Adrenal gland (tissue), 12 donors: Measurements from ENCODE around the gene ARHGAP12. TPM values are rescaled to one million over a fixed set of nuclear protein-coding genes. Genes with fewer than 3 reads are reported as not detected.

ENCODE experiments used
- DNase-seq, 7 donors: peaks; one replicate each; pipeline ENCODE4 v3.0.0-alpha.2; 2019 to 2020
- H3K27ac ChIP-seq, 5 donors: fragments of 200-600 bp; sonication (generic) in 4 of 5; 1 replicate in 3 of 5; 2 replicates in 2 of 5; pipeline versions ENCODE4 v1.5.1 to v1.8.0; 2016 to 2020; ENCODE audit warnings: mild to moderate bottlenecking in 1 of 5
- H3K27me3 ChIP-seq: fragments of 200-600 bp; 2 replicates; pipeline ENCODE4 v1.8.0; 2021
- H3K36me3 ChIP-seq, 2 donors: fragments of 200-600 bp; replicated peaks in 1 of 2; 1 replicate in 1 of 2; 2 replicates in 1 of 2; pipeline versions ENCODE4 v1.5.1 to v1.8.0; 2018 to 2022
- H3K4me1 ChIP-seq, 2 donors: fragments of 200-600 bp; replicated peaks in 1 of 2; 1 replicate in 1 of 2; 2 replicates in 1 of 2; pipeline versions ENCODE4 v1.5.1 to v1.8.0; 2018 to 2021
- H3K4me3 ChIP-seq, 4 donors: fragments of 200-600 bp; sonication (generic) in 3 of 4; one replicate each; pipeline ENCODE4 v1.5.1; 2016 to 2018
- H3K9me3 ChIP-seq, 3 donors: fragments of 200-600 bp; sonication (generic) in 1 of 3; replicated peaks in 1 of 3; 1 replicate in 2 of 3; 2 replicates in 1 of 3; pipeline versions ENCODE4 v1.5.1 to v1.8.0; 2016 to 2021
- POLR2A ChIP-seq, 2 donors: fragments of 450-650 bp; IDR thresholded peaks; one replicate each; pipeline ENCODE4 v1.6.1; 2017; ENCODE audit warnings: antibody characterized with exemption in 2 of 2, mild to moderate bottlenecking in 2 of 2, moderate library complexity in 1 of 2
- WGBS, 4 donors: extraction: QIAGEN DNeasy Blood & Tissue Kit in 2 of 4; methylation state at CpG; one replicate each; pipeline versions ENCODE4 v1.1.5 to v1.1.7; 2013 to 2017; 5-methylcytosine and 5-hydroxymethylcytosine counted together
- intact Hi-C, 2 donors: fragments of 100-400 bp; cut with DNase I; formaldehyde crosslinking; loops; one replicate each; pipeline versions ENCODE4 v1.14.1 to v1.15.0; 2022 to 2023
- polyA plus RNA-seq, 3 donors: library from polyadenylated mRNA; stranded (reverse); fragments of 200-250 nt in 2 of 3; fragments of 350-450 nt in 1 of 3; fragmentation: Illumina TruSeq in 1 of 3; extraction: RNeasy Lipid Tissue Mini Kit (QIAGEN cat#74804) in 1 of 3; gene quantifications; one replicate each; pipeline ENCODE4 v1.2.3, GENCODE V29; 2013 to 2014
- total RNA-seq, 9 donors: library from RNA; depleted of rRNA in 4 of 9; stranded (reverse); fragments of >200 nt in 4 of 9; fragments of 120-200 nt in 1 of 9; fragmentation: NEBNext Ultra II Directional in 1 of 9; extraction: Animal tissue kit (Norgen Biotek cat#: 25700) in 1 of 9; gene quantifications; one replicate each; pipeline versions ENCODE4 v1.1.0 to v1.2.4, GENCODE V29; 2013 to 2023
- TF ChIP-seq, protein P1 (sequence below), 6 experiments: fragments of 450-650 bp in 4 of 6; fragments of 200-600 bp in 2 of 6; sonication (generic) in 1 of 6; IDR thresholded peaks; 1 replicate in 5 of 6; 2 replicates in 1 of 6; pipeline versions ENCODE4 v1.5.1 to v1.8.0; 2016 to 2021; ENCODE audit warnings: antibody characterized with exemption in 6 of 6, mild to moderate bottlenecking in 2 of 6, moderate library complexity in 1 of 6
- donor health status: healthy with polysubstance abuse.
- donor health status: Bipolar disorder and iron deficiency.
- donor health status: DM: yes; HTN: yes; CAD: no.
- donor health status: DM: no; HTN: no; CAD: no.
- donor health status: DM: no; HTN: no; CAD: no.
- donor health status: DM: yes; HTN: yes; CAD: no.

ARHGAP12 gene
- total and polyA plus RNA-seq, 12 donors = 26.7 to 88.6 (median 38.1) TPM

DNA sequence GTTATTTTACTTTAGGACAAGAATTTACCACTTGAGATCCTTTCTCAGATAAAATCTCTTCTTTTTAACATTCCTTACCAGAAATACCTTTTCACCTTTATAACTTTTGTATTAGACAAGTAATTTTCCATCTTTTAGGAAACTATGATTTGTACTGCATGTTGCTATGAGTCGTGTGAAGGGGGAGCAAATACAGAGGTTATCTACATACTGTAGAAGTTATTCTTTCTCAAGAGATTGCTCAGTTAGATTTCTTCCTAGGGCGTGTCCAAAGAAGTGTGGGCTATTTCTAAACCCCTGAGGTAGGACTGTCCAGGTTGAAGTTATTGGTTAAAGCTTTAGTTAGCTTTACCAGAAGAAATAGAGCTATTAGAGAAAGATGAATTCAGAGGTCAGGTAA is 30.2 kb upstream of the ARHGAP12 start:
- Histone ChIP-seq H3K4me3 (no peak overlapping the region), H3K27me3 (no peaks in the 10 kb centered on the region), H3K9me3 (peaks cover 0 to 4% (median 0%) of the 10 kb centered on the region in 3 donors), H3K27ac (peak overlapping the region in 1 of 5 donors; percentile 61), H3K4me1 (peaks cover 11 to 36% of the 10 kb centered on the region in 2 donors), H3K36me3 (no peaks in the 10 kb centered on the region)
- intact Hi-C loops = loop anchor here in 1 of 2 donors (10.0 kb wide), 1 partner anchor 104 kb away; no protein-coding TSS in a partner anchor
- 70 to 86% (median 83%) methylated on average over 2 of the region's 2 CpGs for WGBS, 4 donors
- TF ChIP-seq, protein P1, sequence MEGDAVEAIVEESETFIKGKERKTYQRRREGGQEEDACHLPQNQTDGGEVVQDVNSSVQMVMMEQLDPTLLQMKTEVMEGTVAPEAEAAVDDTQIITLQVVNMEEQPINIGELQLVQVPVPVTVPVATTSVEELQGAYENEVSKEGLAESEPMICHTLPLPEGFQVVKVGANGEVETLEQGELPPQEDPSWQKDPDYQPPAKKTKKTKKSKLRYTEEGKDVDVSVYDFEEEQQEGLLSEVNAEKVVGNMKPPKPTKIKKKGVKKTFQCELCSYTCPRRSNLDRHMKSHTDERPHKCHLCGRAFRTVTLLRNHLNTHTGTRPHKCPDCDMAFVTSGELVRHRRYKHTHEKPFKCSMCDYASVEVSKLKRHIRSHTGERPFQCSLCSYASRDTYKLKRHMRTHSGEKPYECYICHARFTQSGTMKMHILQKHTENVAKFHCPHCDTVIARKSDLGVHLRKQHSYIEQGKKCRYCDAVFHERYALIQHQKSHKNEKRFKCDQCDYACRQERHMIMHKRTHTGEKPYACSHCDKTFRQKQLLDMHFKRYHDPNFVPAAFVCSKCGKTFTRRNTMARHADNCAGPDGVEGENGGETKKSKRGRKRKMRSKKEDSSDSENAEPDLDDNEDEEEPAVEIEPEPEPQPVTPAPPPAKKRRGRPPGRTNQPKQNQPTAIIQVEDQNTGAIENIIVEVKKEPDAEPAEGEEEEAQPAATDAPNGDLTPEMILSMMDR (IDR thresholded peaks at IDR 0.05) = no peak
- no peak for TF ChIP-seq POLR2A (IDR thresholded peaks at IDR 0.05)
- DNase-seq = no peak

GRCh38 chr10:31956200-31956946 is 27.7 kb upstream of the ARHGAP12 start:
- Histone ChIP-seq H3K4me1 (peaks cover 11 to 33% of the 10 kb centered on the region in 2 donors), H3K27me3 (no peaks in the 10 kb centered on the region), H3K4me3 (no peak overlapping the region), H3K9me3 (peaks cover 0 to 5% (median 0%) of the 10 kb centered on the region in 3 donors), H3K36me3 (no peaks in the 10 kb centered on the region), H3K27ac (no peak overlapping the region)
- intact Hi-C loops = loop anchor here in 1 of 2 donors (10.0 kb wide), 1 partner anchor 102 kb away; no protein-coding TSS in a partner anchor
- TF ChIP-seq, protein P1 (IDR thresholded peaks at IDR 0.05) = no peak
- no peak for TF ChIP-seq POLR2A (IDR thresholded peaks at IDR 0.05)
- WGBS, 4 donors = 80 to 89% (median 83%) methylated on average over 5 of the region's 5 CpGs
- no peak for DNase-seq

DNA sequence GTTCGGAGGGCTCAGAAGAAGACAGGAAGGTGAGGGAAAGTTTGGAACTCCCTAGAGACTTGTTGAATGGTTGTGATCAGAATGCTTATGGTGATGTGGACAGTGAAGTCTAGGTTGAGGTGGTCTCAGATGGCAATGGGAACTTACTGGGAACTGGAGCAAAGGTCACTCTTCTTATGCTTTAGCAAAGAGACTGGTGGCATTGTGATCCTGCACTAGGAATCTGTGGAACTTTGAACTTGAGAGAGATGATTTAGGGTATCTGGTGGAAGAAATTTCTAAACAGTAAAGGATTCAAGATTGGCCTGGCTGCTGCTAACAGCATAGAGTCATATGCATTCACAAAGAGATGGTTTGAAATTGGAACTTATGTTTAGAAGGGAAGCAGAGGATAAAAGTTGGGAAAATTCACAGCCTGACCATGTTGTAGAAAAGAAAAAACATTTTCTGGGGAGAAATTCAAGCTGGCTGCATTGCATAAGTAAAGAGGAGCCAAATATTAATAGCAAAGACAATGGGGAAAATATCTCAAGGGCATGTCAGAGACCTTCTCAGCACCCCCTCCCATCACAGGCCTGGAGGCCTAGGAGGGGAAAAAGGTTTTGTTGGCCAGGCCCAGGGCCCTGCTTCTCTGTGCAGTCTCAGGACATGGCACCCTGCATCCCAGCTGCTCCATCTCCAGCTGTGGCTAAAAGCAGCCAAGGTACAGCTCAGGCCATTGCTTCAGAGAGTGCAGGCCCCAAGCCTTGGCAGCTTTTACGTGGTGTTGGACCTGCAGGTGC is 26.0 kb upstream of the ARHGAP12 start:
- no peaks in the 10 kb centered on the region for H3K27me3 ChIP-seq
- no peak for DNase-seq
- H3K27ac ChIP-seq = no peak overlapping the region
- TF ChIP-seq, protein P1 (IDR thresholded peaks at IDR 0.05) = no peak
- no peak for TF ChIP-seq POLR2A (IDR thresholded peaks at IDR 0.05)
- WGBS, 4 donors = 94 to 100% (median 96%) methylated on average over 1 to 2 of the region's 2 CpGs
- H3K36me3 ChIP-seq = no peaks in the 10 kb centered on the region
- H3K4me3 ChIP-seq = no peak overlapping the region
- peaks cover 0 to 5% (median 0%) of the 10 kb centered on the region in 3 donors for H3K9me3 ChIP-seq
- peaks cover 10 to 15% of the 10 kb centered on the region in 2 donors for H3K4me1 ChIP-seq
- intact Hi-C loops = loop anchor here in 1 of 2 donors (10.0 kb wide), 1 partner anchor 100 kb away; no protein-coding TSS in a partner anchor

- Histone ChIP-seq H3K27me3 (no peaks in the 10 kb centered on the region), H3K4me3 (no peak overlapping the region), H3K27ac (no peak overlapping the region), H3K36me3 (no peaks in the 10 kb centered on the region), H3K4me1 (peaks cover 0 to 5% of the 10 kb centered on the region in 2 donors), H3K9me3 (peaks cover 0 to 5% (median 0%) of the 10 kb centered on the region in 3 donors)
- WGBS, 4 donors = 82 to 94% (median 87%) methylated on average over 2 of the region's 2 CpGs
- DNase-seq = no peak
- TF ChIP-seq, protein P1 (IDR thresholded peaks at IDR 0.05) = no peak
- TF ChIP-seq POLR2A (IDR thresholded peaks at IDR 0.05) = no peak
- intact Hi-C loops = loop anchor here in 1 of 2 donors (10.0 kb wide), 1 partner anchor 99 kb away; no protein-coding TSS in a partner anchor
Observed at GRCh38 chr10:31953480-31953879, 24.8 kb upstream of the ARHGAP12 start.
